ENCODE measurements around the gene SMTNL2.
"Not testable (repeated sequence)": the region's sequence is repeated elsewhere in the genome, so short reads cannot be mapped to it uniquely, and the experiment has no call there.

SMTNL2 gene

GRCh38 chr17:4585638-4585994 lies 1.3 kb downstream of the SMTNL2 start:
- DNase-seq (ENCODE audit: low spot score): no peak

- DNase-seq (ENCODE audit: low spot score): no peak
Observed at GRCh38 chr17:4586043-4586442, 1.7 kb downstream of the SMTNL2 start.

GRCh38 chr17:4587195-4587594 lies 2.9 kb downstream of the SMTNL2 start:
- no peak for DNase-seq (ENCODE audit: low spot score)

- no peak for DNase-seq (ENCODE audit: low spot score)
Observed at GRCh38 chr17:4587803-4588202, 3.5 kb downstream of the SMTNL2 start.

- no peak for DNase-seq (ENCODE audit: low spot score)
Observed at GRCh38 chr17:4588391-4588790, 4.1 kb downstream of the SMTNL2 start.

- no peak for DNase-seq (ENCODE audit: low spot score)
Observed at GRCh38 chr17:4588898-4589625, 4.7 kb downstream of the SMTNL2 start.

GRCh38 chr17:4590042-4590441 lies 5.7 kb downstream of the SMTNL2 start:
- not testable (repeated sequence) for DNase-seq (ENCODE audit: low spot score)

GRCh38 chr17:4590981-4591453 lies 6.7 kb downstream of the SMTNL2 start:
- no peak for DNase-seq (ENCODE audit: low spot score)

GRCh38 chr17:4591529-4591928 lies 7.2 kb downstream of the SMTNL2 start:
- DNase-seq (ENCODE audit: low spot score): no peak

GRCh38 chr17:4592240-4593005 lies 8.1 kb downstream of the SMTNL2 start:
- DNase-seq (ENCODE audit: low spot score): no peak

GRCh38 chr17:4593021-4593421 lies 8.7 kb downstream of the SMTNL2 start:
- no peak for DNase-seq (ENCODE audit: low spot score)

GRCh38 chr17:4594406-4594805 lies 10.1 kb downstream of the SMTNL2 start:
- DNase-seq (ENCODE audit: low spot score): no peak

GRCh38 chr17:4594931-4595684 lies 10.8 kb downstream of the SMTNL2 start:
- no peak for DNase-seq (ENCODE audit: low spot score)

GRCh38 chr17:4595685-4596342 lies 11.5 kb downstream of the SMTNL2 start:
- not testable (repeated sequence) for DNase-seq (ENCODE audit: low spot score)

GRCh38 chr17:4596636-4597380 lies 12.5 kb downstream of the SMTNL2 start:
- DNase-seq (ENCODE audit: low spot score): no peak

- DNase-seq (ENCODE audit: low spot score): no peak
Observed at GRCh38 chr17:4597975-4598374, 13.6 kb downstream of the SMTNL2 start.

- no peak for DNase-seq (ENCODE audit: low spot score)
Observed at GRCh38 chr17:4598776-4599504, 14.6 kb downstream of the SMTNL2 start.

- DNase-seq (ENCODE audit: low spot score): no peak
Observed at GRCh38 chr17:4599505-4600281, 15.4 kb downstream of the SMTNL2 start.

- no peak for DNase-seq (ENCODE audit: low spot score)
Observed at GRCh38 chr17:4600563-4600962, 16.2 kb downstream of the SMTNL2 start.

- no peak for DNase-seq (ENCODE audit: low spot score)
Observed at GRCh38 chr17:4601326-4601725, 17.0 kb downstream of the SMTNL2 start.
